MM.1S (cell line): ENCODE results near the gene GLP1R.

Experiments
- DNase-seq: peaks from one replicate; pipeline ENCODE4 v3.0.0-alpha.2; 2015
- H2AFZ ChIP-seq: fragments of 300-600 bp; sonication (generic); 2 replicates; pipeline ENCODE4 v1.6.0; 2016; ENCODE audit warnings: antibody characterized with exemption, low read length
- H3F3A ChIP-seq: fragments of 300-600 bp; sonication (generic); 2 replicates; pipeline ENCODE4 v1.6.1; 2016; ENCODE audit warnings: mild to moderate bottlenecking, antibody characterized with exemption, low read length, moderate library complexity, mixed read lengths; ENCODE audit not compliant: insufficient read depth
- H3K27ac ChIP-seq: fragments of 300-600 bp; sonication (generic); 2 replicates; pipeline ENCODE4 v1.5.1; 2016; ENCODE audit warnings: mild to moderate bottlenecking, low read length
- H3K27me3 ChIP-seq: fragments of 300-600 bp; sonication (generic); replicated peaks from 2 replicates; pipeline ENCODE4 v1.6.0; 2016; ENCODE audit warnings: low read length; ENCODE audit not compliant: insufficient read depth
- H3K36me3 ChIP-seq: fragments of 300-600 bp; sonication (generic); replicated peaks from 2 replicates; pipeline ENCODE4 v1.6.1; 2016; ENCODE audit warnings: mild to moderate bottlenecking, low read length, mixed read lengths; ENCODE audit not compliant: insufficient read depth
- H3K4me1 ChIP-seq: fragments of 300-600 bp; sonication (generic); 2 replicates; pipeline ENCODE4 v1.6.1; 2016; ENCODE audit warnings: low read length, mixed read lengths
- H3K4me2 ChIP-seq: fragments of 300-600 bp; sonication (generic); 2 replicates; pipeline ENCODE4 v1.6.0; 2016; ENCODE audit warnings: low read depth, low read length
- H3K4me3 ChIP-seq: fragments of 300-600 bp; sonication (generic); 2 replicates; pipeline ENCODE4 v1.5.1; 2016; ENCODE audit warnings: low read length, mixed read lengths
- H3K79me2 ChIP-seq: fragments of 300-600 bp; sonication (generic); 2 replicates; pipeline ENCODE4 v1.6.1; 2016; ENCODE audit warnings: mixed run types, low read length, mixed read lengths
- H3K9ac ChIP-seq: fragments of 300-600 bp; sonication (generic); 2 replicates; pipeline ENCODE4 v1.6.1; 2016; ENCODE audit warnings: low read length, mixed read lengths
- H3K9me2 ChIP-seq: fragments of 300-600 bp; sonication (generic); replicated peaks from 2 replicates; pipeline ENCODE4 v1.6.1; 2016; ENCODE audit warnings: mild to moderate bottlenecking, low read length, mixed read lengths; ENCODE audit not compliant: insufficient read depth
- H3K9me3 ChIP-seq: fragments of 300-600 bp; sonication (generic); replicated peaks from 2 replicates; pipeline ENCODE4 v1.6.1; 2016; ENCODE audit warnings: mild to moderate bottlenecking, low read length, mixed read lengths; ENCODE audit not compliant: insufficient read depth
- H4K20me1 ChIP-seq: fragments of 300-600 bp; sonication (generic); 2 replicates; pipeline ENCODE4 v1.6.1; 2016; ENCODE audit warnings: mild to moderate bottlenecking, low read length, moderate library complexity, mixed read lengths; ENCODE audit not compliant: insufficient read depth
- EZH2 ChIP-seq: fragments of 300-600 bp; sonication (generic); optimal IDR thresholded peaks from 2 replicates; pipeline ENCODE3; 2017; ENCODE audit warnings: low read depth, mild to moderate bottlenecking, antibody characterized with exemption, low read length, mixed read lengths
- EZH2phosphoT487 ChIP-seq: fragments of 300-600 bp; sonication (generic); IDR thresholded peaks from 2 replicates; pipeline ENCODE4 v1.6.1; 2018; ENCODE audit warnings: antibody characterized with exemption, low read length
- TF ChIP-seq, protein P1 (sequence below): fragments of 300-600 bp; sonication (generic); IDR thresholded peaks from 2 replicates; pipeline ENCODE4 v1.5.1; 2016; ENCODE audit warnings: antibody characterized with exemption, low read length, mixed read lengths

The GLP1R gene

DNA sequence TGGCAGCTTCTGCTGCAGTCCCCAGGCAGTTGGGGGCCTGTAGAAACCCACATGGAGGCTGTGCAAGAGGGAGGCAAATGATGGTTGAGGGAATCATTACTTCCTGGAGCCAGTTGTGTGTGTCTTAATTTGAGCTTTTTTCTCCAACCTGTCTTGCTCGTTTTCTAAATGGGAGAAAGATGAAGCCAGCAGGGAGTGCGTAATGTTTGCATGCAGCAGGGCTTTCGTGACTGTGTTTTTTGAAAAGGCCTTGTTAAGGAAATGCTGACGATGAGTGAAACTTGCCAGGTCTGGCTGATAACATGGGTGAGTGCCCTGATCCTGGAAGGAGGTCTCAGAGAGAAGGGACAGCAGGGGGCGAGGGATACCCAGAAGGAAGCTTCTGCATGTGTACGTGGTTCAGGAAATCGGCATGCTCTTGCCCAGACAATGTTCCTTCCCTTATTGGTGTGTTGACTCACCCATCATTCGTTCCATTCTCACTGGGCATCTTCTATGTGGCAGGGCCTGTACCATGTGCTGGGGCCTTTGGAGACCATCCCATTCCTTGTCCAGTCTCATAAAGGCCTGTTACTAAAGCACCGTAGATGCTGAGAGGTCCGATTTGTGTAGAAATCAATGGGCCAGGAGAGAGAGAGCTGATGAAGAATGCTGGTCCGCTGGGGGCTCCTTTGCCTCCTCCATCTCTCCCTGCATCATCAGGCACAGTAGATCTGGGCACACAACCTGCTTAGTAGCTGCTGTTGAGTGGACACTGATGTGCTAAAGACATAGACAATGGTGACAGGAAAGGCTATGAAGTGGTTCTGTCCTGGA lies 27.4 kb downstream of the GLP1R start:
- DNase-seq: no peak
- Histone ChIP-seq H3K36me3 (no peaks in the 10 kb centered on the region), H3K9me3 (no peaks in the 10 kb centered on the region)

DNA sequence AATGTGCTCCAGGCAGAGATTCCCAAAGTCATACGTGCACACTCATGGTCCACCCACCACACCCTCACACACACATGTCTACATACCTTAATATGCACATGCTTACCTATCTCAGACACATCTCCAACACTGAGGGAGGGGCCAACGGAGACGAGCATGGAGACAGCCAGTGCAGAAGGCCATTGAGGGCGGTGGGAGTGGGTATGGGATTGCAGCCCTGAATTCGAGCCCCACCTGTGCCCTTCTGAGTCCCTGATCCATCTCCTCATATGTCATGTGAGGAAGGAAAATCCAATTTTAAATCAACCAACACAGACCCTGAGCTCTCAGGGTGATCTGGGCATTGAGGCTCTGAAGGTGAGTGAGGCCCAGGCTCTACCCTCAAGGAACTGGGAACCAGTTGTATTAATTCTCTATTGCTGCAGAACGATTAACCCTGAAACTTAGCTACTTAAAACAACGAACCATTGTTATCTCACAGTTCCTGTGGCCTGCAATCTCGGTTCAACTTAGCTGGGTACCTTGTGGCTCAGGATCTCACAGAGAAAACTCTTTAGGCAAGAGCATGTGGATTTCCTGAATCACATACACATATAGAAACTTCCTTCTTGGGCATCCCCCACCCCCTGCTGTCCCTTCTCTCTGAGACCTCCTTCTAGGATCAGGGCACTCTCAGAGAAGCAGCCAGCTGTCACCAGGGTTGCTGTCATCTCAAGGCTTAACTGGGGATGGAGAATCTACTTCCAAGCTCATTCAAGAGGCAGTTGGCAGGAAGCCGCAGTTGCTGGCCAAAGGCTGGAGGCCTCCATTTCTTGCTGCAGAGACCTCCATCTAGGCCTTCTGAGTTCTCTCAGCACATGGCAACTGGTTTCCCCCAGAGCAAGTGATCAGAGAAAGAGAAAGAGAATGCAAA lies 28.3 kb downstream of the GLP1R start:
- Histone ChIP-seq H3K9me2 (no peaks in the 10 kb centered on the region), H3K27ac (no peak overlapping the region), H2AFZ (no peak overlapping the region), H3K4me1 (no peaks in the 10 kb centered on the region), H3K9ac (no peak overlapping the region), H3K79me2 (no peaks in the 10 kb centered on the region), H3F3A (no peaks in the 10 kb centered on the region), H3K36me3 (no peaks in the 10 kb centered on the region), H3K4me2 (no peak overlapping the region), H3K4me3 (no peak overlapping the region), H3K27me3 (no peaks in the 10 kb centered on the region), H3K9me3 (no peaks in the 10 kb centered on the region), H4K20me1 (no peaks in the 10 kb centered on the region)
- TF ChIP-seq, protein P1, sequence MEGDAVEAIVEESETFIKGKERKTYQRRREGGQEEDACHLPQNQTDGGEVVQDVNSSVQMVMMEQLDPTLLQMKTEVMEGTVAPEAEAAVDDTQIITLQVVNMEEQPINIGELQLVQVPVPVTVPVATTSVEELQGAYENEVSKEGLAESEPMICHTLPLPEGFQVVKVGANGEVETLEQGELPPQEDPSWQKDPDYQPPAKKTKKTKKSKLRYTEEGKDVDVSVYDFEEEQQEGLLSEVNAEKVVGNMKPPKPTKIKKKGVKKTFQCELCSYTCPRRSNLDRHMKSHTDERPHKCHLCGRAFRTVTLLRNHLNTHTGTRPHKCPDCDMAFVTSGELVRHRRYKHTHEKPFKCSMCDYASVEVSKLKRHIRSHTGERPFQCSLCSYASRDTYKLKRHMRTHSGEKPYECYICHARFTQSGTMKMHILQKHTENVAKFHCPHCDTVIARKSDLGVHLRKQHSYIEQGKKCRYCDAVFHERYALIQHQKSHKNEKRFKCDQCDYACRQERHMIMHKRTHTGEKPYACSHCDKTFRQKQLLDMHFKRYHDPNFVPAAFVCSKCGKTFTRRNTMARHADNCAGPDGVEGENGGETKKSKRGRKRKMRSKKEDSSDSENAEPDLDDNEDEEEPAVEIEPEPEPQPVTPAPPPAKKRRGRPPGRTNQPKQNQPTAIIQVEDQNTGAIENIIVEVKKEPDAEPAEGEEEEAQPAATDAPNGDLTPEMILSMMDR: no peak
- TF ChIP-seq EZH2 (no peak), EZH2phosphoT487 (no peak)
- DNase-seq: no peak

More for the DNA sequence above, 27.4 kb downstream of the GLP1R start:
- no peaks in the 10 kb centered on the region for H3F3A ChIP-seq
- no peak overlapping the region for H3K9ac ChIP-seq
- no peaks in the 10 kb centered on the region for H4K20me1 ChIP-seq
- no peaks in the 10 kb centered on the region for H3K27me3 ChIP-seq
- no peaks in the 10 kb centered on the region for H3K9me2 ChIP-seq
- H3K4me1 ChIP-seq: no peaks in the 10 kb centered on the region
- no peak for TF ChIP-seq EZH2phosphoT487
- TF ChIP-seq, protein P1: no peak
- H3K27ac ChIP-seq: no peak overlapping the region
- no peaks in the 10 kb centered on the region for H3K79me2 ChIP-seq
- no peak overlapping the region for H3K4me2 ChIP-seq
- H3K4me3 ChIP-seq: no peak overlapping the region
- H2AFZ ChIP-seq: no peak overlapping the region

DNA sequence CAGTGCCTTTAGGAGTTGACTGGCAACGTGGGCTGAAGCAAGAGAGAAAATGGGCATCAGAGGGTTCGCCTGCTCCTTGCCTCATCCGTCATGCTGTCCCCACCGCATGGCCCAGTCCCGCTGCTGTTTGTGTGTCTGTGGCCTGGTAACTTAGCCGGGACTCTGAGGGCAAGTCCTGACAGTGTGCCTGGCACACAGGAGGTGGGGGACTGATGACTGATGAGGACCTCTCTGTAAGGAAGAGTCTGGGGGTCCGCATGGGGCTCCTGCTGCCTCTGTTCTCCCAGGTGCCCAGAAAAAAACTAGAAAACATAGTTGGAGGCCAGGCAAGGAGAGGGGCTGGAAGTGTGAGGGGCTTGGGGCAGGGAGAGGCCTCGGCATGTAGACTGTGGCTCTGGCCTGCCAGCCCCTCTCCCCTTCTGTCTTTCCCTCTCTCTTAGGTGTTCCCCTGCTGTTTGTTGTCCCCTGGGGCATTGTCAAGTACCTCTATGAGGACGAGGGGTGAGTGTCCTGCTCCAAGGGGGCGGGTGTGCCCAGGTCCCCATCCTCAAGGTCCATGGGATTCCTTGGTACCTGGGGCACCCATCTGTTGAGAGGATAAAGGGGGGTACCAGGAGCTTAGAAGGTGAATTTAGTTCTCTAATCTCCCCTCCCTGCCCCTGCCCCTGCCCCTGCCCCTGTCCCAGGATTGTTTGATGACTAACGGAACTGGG lies 29.5 kb downstream of the GLP1R start:
- Histone ChIP-seq H3K36me3 (no peaks in the 10 kb centered on the region), H3K27me3 (no peaks in the 10 kb centered on the region), H3F3A (no peaks in the 10 kb centered on the region), H3K4me3 (no peak overlapping the region), H3K9me2 (no peaks in the 10 kb centered on the region), H3K79me2 (no peaks in the 10 kb centered on the region), H3K9ac (no peak overlapping the region), H3K27ac (no peak overlapping the region), H4K20me1 (no peaks in the 10 kb centered on the region), H3K9me3 (no peaks in the 10 kb centered on the region), H3K4me2 (no peak overlapping the region), H2AFZ (no peak overlapping the region), H3K4me1 (no peaks in the 10 kb centered on the region)
- TF ChIP-seq EZH2phosphoT487 (no peak), EZH2 (no peak)
- TF ChIP-seq, protein P1: no peak
- no peak for DNase-seq
